SW480 (cell line): ENCODE measurements around the gene RABGGTA.
"Not testable (repeated sequence)": the region's sequence is repeated elsewhere in the genome, so short reads cannot be mapped to it uniquely, and the experiment has no call there.

ENCODE experiments used
- DNase-seq: peaks from one replicate; pipeline ENCODE4 v3.0.0-alpha.2; 2016; ENCODE audit warnings: low spot score

Gene RABGGTA

DNA sequence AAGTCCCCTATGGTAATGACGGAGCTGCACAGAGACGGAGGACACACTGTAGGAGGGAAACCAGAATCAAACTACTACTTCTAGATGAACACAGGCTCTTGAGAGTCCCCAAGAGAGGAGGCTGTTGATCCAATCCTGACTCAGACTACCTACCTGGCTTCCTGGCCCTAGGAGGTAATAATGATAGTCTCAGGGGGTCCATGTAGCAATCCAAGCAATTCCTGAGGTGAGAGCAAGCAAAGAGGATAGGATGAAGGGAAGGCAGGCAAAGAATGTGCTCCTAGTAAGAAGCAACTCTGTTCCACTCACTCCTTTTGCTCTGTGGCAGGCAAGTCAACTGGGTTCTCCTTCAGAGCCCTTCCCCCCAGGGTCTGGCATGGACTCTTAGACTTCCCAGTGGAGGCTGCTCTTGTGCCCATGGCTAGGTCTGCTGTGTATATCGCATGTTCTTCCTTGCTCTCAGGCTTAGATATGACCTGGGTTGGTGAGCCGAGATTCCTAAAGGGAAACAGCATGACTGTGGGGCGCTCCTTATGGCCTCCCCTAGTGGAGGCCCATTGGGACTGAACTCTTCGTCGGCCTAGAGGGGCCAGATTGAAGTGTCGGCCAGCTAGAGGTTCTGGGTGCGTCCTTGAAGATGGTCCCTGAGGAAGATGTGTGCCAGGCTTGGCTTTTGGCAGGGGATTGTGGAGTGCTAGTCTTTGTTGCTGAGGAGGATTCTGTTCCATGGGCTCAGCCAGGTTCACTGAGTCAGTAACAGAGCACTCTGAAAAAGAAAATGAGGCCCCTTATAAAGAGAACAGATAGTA, 31.1 kb downstream of the RABGGTA start:
- no peak for DNase-seq

DNA sequence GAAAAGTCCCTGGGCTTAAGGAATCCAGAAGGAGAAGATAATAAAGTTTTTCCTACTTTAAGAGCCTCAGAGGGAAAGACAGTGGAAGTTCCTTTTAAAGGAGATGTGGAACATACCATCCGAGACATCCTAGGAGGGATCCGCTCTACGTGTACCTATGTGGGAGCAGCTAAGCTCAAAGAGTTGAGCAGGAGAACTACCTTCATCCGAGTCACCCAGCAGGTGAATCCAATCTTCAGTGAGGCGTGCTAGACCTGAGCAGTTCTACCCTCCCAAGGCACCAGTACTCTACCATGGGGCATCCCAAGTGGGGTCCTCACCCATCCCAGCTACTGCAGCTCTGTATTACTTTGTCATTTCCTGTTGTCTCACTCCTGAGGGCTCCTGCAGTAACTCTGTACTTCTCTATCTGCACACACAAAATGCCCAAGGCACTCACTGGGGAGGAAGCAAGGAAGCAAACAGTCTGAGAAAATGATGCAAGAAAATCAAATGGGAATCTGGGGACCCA, 32.8 kb downstream of the RABGGTA start:
- DNase-seq, result no peak

DNA sequence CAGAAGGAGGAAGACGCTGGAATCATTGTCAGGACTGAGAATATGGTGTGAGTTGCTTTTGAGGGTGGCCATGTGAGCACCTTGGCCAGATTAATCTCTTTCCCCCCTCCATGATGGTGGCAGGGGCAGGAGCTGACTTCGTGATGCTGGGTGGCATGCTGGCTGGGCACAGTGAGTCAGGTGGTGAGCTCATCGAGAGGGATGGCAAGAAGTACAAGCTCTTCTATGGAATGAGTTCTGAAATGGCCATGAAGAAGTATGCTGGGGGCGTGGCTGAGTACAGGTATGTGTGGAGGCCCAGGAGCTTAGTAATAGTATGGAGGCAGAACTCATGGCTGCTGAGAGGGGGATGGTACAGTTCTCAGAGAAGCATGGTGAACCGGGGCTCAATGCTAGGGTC, 33.3 kb downstream of the RABGGTA start:
- peak; percentile 26 for DNase-seq

DNA sequence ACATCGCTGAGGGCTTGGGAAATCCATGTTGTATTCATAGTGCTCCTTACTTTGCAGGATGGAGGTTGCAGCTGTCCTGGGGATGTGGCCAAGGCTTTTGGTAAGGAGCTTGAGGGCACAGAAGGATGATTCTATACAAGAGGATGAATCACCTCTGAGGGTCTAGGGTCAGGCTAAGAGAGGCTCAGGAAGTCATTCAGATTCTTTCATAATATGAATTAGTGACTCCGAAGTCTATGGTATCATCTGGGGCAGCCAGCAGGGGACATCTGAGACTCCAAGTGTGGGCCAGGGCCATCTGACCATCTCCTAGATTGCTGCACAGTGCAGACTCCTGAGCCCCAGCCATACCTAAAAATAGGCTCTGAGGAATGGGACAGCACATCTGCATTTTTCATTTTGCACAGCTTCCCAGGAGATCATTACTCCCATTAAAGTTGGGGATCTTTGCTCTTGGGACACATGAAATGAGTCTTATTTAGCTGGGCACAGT, 33.9 kb downstream of the RABGGTA start:
- no peak for DNase-seq

DNA sequence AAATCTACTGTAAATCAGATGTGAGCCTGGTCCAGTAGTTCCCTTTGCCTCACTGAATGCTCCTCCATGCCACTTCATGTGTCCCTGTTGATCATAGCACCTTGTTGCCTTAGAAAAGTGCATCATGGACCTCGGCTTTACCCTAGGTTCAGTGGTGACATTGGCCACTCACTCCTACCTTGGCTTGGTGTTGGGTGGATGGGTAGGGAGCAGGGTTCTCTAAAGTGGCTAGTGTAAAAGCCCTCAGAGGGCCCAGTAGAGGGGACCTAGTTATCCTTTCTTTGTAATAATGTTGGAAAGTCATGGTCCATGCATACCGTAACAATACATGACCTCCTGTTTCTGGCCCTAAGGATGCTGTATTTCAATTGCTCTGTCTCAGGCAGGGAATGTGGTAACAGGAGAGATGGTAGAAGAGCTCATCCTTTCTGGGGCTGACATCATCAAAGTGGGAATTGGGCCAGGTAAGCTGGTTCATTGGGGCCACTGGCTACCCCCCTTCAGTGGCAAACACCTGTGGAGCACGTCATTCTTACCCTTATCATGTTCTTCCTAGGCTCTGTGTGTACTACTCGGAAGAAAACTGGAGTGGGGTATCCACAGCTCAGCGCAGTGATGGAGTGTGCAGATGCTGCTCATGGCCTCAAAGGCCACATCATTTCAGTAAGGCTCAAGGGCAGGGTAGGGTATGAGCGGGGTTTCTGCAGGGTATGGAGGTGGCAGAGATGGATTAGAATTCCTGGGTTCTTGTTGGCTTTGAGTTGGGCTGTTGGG, 34.5 kb downstream of the RABGGTA start:
- no peak for DNase-seq

DNA sequence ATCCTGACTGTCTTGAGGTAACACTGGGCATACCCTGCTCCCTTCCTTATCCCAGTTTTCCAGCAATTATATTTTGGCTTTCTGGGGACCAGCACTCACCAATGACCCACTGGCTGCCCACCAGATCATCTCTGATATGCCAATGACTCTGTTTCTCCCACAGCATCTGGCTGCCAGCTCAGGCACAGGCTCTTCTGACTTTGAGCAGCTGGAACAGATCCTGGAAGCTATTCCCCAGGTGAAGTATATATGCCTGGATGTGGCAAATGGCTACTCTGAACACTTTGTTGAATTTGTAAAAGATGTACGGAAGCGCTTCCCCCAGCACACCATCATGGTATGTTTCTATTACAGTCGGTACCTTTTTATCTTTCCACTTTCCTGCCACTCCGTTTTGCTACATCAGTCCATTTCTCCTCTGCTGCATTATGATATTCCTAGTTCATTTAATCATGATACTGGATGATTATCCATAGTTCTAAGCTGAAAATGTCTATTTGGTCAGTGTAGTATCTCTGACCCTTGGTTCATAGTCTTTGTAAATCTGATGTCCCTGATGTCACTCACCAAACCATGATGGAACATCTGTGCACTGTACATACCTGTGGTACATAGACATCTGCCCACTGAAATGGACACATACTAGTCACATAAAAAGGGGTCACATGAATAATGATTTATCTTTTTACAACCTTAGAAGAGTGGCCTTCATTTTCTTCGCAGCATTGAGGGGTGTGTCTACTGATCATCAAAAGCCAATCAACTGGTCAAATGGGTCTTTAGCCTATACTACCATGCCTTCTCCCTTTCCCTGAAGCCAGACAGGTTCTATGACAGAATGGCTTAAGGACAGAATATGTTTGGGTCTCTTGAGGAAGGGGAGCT, 35.4 kb downstream of the RABGGTA start:
- DNase-seq, result no peak

DNA sequence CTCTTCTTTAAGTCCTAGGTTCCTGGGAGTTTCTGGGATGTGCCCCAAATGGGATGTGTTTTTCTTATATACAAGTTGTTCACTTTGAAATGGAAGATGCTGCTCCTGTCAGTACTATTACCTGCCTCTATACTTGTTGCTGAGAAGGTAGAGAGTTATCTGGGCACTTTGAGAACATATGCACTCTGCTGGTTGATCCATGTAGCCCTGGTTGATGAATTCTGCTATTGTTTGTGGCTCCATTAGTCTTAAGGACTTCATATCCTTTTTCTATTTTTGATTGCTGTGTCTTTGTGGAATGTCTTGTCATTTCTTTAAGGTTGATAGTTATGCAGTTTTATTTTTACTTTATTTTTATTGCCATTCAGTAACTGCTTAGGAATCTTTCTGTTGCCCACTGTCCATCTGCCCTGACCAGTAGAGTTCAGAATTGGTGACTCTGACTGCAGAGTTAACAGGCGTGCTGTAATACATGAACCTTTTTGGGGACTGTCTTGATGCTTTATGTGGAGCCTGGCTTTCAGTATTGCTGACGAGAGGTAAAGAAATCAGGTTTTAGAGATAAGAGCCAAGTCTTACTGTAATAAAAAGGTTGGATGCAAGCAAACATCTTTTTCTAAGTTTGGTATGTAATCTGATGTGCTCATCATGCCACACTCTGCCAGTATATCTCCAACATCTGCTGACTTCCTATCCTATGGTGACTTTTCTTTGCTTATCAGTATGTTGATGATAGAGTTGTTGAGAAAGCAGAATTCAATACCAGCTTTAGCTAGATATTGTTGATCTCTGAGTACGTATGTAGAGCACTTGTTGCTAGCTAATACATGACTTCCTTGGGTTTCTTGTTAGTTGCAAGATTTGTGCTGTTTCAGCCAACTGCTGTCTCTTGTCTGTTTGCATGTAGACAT, 37.0 kb downstream of the RABGGTA start:
- no peak for DNase-seq

DNA sequence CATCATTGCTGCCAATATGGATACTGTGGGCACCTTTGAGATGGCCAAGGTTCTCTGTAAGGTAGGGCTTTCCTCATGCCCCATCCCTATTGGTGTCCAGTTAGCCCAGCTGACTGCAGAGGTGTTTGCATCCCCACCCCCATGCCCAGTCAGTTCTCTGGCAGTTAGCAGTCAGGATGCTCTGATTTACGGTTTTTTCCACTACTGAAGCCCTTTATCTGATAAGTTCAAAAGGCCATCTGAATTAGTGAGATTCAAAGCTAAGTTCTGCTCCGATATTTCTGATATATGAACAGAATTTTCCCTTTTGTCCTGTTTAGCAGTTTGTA, 37.9 kb downstream of the RABGGTA start:
- DNase-seq, result no peak

DNA sequence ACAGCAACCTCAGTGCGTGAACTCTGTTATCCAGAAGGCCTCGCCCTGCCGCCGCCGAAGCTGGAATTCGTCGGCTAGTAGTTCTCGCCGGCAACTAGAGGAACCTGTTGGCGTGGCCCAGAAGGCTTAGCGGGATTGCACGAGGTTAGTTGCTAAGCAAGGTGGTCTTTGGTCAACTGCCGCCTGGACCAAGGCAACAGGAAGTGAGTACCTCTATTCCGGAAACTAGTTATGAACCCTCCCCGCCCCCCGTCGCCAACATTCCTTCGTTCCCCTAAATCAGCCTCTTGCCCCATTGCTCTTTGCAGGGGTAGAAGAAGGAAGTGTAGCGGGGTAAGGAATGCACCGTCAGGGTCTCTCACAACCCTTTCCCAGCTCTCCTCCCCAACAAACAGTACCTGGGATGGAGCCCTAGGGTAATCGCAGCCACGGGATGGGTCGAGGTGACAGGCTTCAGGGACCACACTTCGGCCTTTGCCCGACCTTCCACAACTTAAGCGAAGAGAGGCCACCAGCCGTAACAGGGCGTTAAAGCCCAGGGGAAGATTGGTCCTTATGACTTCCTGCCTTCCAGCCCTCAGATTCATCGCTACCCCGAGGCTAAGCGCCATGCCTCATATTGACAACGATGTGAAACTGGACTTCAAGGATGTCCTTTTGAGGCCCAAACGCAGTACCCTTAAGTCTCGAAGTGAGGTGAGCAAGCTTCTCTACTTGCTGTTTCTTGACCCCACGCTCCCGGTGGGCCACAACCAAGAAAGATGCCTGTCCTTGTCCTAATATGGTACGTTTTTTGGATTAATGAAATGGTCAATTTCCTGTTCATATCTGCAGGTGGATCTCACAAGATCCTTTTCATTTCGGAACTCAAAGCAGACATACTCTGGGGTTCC, 38.5 kb downstream of the RABGGTA start, which contains the start of gene GMPR2:
GMPR2 (plus strand) TSS at position 285 of the 893 bp plus-strand sequence; CDS start at position 610, 325 bp downstream.
- DNase-seq, result peak; percentile 18

DNA sequence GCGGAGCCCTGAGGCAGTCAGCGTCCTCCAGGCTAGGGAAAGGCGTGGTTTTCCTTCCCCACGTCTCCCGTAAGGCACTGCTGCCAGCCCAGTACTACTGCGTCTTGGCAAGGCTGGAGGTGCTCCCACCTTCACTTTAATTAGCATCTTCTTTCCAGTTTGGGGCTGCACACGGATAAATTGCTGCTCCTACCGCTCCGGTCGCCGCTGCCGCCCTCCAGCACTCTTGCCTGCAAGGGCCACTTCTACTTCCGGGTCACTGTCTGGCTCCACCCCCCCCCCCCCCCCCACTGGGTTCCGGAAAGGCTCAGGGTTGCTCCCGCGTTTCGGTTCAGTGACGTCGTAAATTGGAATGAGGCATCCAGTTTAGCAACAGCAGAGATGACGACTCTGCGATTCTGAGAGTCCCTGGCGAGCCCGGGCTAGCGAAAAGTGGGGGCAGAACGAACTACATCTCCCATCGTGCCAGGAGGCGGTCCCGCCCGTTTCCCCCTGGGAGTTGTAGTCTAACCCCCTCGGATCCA, 39.2 kb downstream of the RABGGTA start, which contains the start of gene NEDD8:
NEDD8 (minus strand) TSS at position 247 of the 524 bp plus-strand sequence; CDS start at position 147, 100 bp downstream.
- peak; percentile 87 for DNase-seq

DNA sequence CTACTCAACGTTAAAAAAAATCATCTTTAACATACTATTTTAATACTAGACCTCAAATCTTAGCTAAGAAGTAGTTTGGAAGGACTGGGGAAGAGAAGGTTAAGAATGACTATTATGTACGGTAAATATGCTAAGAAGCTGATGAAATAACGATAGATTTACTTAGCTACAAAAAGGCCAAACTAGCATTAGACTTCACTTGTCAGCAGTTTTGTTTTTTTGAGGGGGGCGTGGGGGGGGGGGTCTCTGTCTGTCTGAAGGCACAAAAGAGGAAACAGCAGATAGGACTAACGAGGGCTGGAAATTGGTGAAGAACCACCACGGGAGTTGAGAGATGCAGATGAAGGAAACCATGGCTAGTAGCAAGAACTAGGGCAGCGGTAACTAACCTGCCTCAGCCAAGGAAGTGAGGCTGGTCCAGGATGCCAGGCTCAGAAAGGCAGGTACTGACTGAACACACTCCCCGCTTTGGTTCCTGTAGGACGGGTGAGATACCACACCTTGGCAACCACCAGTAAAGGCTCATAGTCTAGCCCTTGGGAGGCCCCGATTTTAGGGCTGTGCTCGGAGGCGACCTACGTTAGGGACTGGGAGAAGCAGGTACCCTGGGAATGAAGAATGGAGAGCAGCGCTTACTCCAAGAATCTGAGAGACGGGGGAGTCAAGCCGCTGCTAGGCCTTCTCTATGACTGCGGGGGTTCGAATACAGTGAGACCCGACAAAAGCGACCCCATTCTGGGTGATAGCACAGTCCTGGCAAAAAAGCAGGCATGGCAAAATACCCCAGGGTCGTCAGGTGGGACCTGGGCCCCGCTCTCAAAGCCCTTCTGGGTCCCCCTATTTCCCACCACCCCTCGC, 39.9 kb downstream of the RABGGTA start:
- no peak for DNase-seq

DNA sequence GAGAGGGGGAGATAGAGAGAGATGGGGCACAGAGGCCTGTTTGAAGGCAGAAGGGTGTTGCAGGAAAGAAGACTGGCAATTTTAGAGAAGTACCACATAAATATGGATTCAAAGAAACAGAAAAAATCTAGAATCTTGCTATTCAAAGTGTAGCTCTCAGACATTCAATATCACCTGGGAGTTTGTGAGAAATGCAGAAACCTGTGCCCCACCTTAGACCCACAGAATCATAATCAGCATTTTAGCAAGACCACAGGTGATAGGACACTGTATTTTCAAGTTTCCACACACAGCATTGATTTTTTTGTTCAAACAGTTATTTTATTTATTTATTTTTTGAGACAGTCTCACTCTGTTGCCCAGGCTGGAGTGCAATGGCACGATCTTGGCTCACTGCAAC, 42.5 kb downstream of the RABGGTA start:
- no peak for DNase-seq

DNA sequence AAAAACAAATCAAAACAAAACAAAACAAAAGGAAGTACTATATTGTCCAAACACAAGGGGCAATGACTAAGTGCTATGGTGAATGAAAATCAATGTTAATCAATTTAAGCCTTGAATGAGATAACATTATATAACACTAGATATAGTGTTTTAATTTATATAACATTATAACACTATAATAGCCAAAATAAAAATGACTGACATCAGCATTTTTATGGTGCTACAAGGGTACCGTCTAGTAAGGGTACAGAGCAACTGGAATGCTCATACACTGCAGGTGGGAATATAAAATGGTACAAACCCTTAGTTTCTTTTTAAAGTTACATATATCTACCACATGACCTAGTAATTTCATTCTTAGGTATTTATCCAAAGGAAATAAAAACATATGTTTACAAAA, 44.9 kb downstream of the RABGGTA start:
- DNase-seq, result no peak

DNA sequence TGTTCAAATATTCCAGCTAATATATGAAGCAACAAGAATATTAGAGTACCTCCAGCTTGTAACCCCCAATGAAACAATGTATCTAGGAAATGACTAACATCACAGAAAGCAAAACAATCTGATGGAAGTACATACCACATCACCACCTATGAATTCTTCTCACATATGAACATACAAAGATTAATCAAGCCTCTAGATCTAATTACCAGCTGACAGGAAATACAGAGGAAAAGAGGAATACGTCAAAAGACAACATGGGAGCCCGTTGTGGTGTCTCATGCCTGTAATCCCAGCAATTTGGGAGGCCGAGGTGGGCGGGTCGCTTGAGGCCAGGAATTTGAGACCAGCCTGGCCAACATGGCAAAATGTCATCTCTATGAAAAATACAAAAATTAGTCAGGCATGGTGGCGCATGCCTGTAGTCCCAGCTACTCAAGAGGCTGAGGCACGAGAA, 46.8 kb downstream of the RABGGTA start:
- DNase-seq, result no peak

DNA sequence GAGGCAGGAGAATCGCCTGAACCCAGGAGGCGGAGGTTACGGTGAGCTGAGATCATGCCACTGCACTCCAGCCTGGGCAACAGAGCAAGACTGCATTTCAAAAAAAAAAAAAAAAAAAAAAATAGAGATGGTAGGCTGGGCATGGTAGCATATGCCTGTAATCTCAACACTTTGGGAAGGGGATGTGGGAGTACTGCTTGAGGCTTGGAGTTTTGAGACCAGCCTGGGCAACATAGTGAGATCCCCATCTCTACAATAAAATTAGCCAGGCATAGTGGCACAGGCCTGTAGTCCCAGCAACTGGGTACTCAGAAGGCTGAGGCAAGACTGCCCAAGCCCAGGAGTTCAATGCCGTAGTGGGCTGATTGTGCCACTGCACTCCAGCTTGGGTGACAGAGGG, 48.4 kb downstream of the RABGGTA start:
- DNase-seq, result not testable (repeated sequence)

DNA sequence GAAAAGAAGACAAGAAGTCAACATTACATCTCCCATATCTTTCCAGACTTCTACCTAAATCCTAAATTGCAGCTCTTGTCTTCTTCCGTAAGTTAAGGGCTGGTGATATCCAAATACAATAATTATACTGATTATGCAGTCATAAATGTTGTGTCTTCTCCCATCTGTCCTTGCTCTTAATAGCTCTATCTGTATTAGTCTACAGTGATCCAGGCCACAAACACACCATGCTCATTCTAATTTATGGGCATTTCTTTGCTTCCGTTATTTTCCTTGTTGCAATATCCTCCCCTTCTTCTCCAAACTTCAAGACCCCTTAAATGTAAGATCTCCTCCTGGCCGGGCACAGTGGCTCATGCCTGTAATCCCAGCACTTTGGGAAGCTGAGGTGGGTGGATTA, 51.9 kb downstream of the RABGGTA start:
- no peak for DNase-seq

DNA sequence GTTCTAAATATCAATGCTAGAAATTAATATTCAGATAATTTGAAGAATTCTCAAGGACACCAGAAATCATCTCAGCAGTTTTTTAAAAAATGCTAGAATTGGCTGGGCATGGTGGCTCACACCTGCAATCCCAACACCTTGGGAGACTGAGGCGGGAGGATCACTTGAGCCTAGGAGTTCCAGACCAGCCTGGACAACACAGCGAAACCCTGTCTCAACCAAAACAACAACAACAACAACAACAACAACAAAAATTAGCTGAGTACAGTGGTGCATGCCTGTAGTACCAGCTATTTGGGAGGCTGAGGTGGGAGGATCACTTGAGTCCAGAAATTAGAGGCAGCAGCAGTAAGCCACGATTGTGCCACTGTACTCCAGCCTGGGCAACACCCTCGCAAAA, 52.3 kb downstream of the RABGGTA start:
- DNase-seq, result no peak

DNA sequence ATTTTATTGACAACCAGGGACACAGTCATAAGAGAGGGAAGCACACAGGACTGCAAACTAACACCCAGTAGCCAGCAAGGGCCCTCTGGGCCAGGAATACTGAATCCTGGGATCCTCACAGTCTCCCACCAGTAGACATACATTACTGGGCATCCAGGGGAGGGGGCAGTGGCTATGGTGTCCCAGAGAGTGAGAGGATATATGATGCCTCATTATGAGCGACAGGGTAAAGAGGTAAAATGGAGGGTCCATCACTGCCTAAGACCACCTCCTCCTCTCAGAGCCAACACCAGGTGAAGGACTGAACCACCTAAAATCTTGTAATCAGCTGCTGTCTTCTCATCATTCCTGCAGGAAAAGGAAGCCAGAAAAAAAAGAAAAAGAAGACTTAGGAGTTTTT, 54.5 kb downstream of the RABGGTA start:
- DNase-seq, result not testable (repeated sequence)

DNA sequence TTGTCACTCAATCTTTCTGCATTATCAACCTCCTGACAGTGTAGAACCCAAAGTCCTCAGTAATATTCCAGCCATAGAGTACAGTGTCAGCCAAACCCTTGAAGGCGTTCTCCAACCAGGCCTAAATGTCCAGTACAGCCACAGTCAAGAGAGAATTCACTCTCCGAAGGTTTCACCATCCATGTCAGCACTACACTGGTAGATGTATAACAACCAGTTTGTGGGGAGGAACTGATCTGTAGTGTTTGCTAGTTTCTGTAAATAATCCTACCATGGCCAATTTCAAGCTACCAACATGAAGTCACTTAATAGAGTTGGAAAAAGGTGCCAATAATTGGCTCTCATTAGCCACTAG, 55.1 kb downstream of the RABGGTA start:
- DNase-seq, result no peak
